Uterus (tissue), 2 donors: ENCODE measurements around the gene TNNI2.

Source experiments
- POLR2A ChIP-seq, 2 donors: fragments of 450-650 bp; IDR thresholded peaks; one replicate each; pipeline ENCODE4 v1.6.1; 2016; ENCODE audit warnings: antibody characterized with exemption in 2 of 2, mild to moderate bottlenecking in 1 of 2, moderate library complexity in 1 of 2
- TF ChIP-seq, protein P1 (sequence below), 4 experiments: fragments of 200-600 bp in 2 of 4; fragments of 450-650 bp in 2 of 4; sonication (generic) in 2 of 4; IDR thresholded peaks; one replicate each; pipeline ENCODE4 v1.5.1; 2016 to 2019; ENCODE audit warnings: antibody characterized with exemption in 4 of 4, mild to moderate bottlenecking in 2 of 4, moderate library complexity in 1 of 4

DNA sequence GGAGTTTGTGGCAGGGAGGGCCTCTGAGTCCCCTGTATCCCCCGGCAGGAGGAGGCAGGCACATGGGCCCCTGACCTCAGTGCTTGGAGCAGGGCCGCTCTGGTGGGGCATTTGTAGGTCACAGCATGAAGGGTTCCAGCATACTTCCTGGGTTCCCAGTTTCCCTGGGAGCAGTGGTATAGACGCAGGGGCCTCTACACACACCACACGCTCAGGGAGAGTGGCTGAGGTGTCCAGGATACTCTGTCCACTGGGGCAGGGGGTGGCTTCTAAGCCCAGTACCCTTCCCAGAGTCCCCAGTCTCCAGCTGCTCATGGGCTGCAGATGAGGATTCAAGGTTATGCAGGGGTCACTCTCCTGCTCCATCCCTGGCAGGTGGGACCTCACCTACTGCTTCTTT lies 20.2 kb downstream of the TNNI2 start:
- TF ChIP-seq, protein P1, sequence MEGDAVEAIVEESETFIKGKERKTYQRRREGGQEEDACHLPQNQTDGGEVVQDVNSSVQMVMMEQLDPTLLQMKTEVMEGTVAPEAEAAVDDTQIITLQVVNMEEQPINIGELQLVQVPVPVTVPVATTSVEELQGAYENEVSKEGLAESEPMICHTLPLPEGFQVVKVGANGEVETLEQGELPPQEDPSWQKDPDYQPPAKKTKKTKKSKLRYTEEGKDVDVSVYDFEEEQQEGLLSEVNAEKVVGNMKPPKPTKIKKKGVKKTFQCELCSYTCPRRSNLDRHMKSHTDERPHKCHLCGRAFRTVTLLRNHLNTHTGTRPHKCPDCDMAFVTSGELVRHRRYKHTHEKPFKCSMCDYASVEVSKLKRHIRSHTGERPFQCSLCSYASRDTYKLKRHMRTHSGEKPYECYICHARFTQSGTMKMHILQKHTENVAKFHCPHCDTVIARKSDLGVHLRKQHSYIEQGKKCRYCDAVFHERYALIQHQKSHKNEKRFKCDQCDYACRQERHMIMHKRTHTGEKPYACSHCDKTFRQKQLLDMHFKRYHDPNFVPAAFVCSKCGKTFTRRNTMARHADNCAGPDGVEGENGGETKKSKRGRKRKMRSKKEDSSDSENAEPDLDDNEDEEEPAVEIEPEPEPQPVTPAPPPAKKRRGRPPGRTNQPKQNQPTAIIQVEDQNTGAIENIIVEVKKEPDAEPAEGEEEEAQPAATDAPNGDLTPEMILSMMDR (IDR thresholded peaks at IDR 0.05) = no peak
- TF ChIP-seq POLR2A (IDR thresholded peaks at IDR 0.05) = no peak
